Skeletal muscle tissue (tissue), 4 donors: ENCODE measurements around the gene IFI44. TPM values are rescaled to one million over a fixed set of nuclear protein-coding genes. Genes with fewer than 3 reads are reported as not detected.
A peak's percentile ranks its signal among the peaks of the same experiment; 100 is the strongest.

ENCODE experiments used
- H3K27ac ChIP-seq: one replicate; pipeline ENCODE4 v1.7.0; 2013; ENCODE audit warnings: mild to moderate bottlenecking, low read depth, low read length, inconsistent platforms
- H3K27me3 ChIP-seq, 3 donors: one replicate each; pipeline ENCODE4 v1.7.0; 2013; ENCODE audit warnings: low read length in 3 of 3; ENCODE audit not compliant: control insufficient read depth in 3 of 3, insufficient read depth in 3 of 3
- H3K36me3 ChIP-seq, 3 donors: one replicate each; pipeline ENCODE4 v1.7.0; 2013; ENCODE audit warnings: low read length in 3 of 3; ENCODE audit not compliant: control insufficient read depth in 3 of 3, insufficient read depth in 3 of 3
- H3K4me1 ChIP-seq, 3 donors: one replicate each; pipeline ENCODE4 v1.7.0; 2013; ENCODE audit warnings: low read length in 3 of 3, mild to moderate bottlenecking in 3 of 3; ENCODE audit not compliant: control insufficient read depth in 3 of 3, insufficient read depth in 3 of 3
- H3K4me3 ChIP-seq, 3 donors: one replicate each; pipeline ENCODE4 v1.7.0; 2013; ENCODE audit warnings: low read length in 3 of 3
- H3K9ac ChIP-seq, 3 donors: one replicate each; pipeline ENCODE4 v1.7.0; 2013; ENCODE audit warnings: low read length in 3 of 3, mild to moderate bottlenecking in 3 of 3, moderate library complexity in 2 of 3, low read depth in 1 of 3
- H3K9me3 ChIP-seq, 3 donors: one replicate each; pipeline ENCODE4 v1.7.0; 2013; ENCODE audit warnings: low read length in 3 of 3; ENCODE audit not compliant: control insufficient read depth in 3 of 3
- total RNA-seq: library from RNA; depleted of rRNA; stranded (reverse); fragments of >200 nt; gene quantifications from one replicate; pipeline ENCODE4 v1.2.3, GENCODE V29; 2014
- donor health status: Osteomylitis.

IFI44 gene
- 11.5 TPM for total RNA-seq

- no peaks in the 10 kb centered on the region for H3K36me3 ChIP-seq
Observed at GRCh38 chr1:78649628-78650027, at the start of gene IFI44. Gene IFI44 (plus strand): TSS chr1:78649831. CDS start chr1:78650196, 365 bp downstream.

GRCh38 chr1:78601068-78601467 lies 48.6 kb upstream of the IFI44 start:
- H3K27ac ChIP-seq: no peak overlapping the region
- no peaks in the 10 kb centered on the region for H3K27me3 ChIP-seq
- H3K9me3 ChIP-seq: no peaks in the 10 kb centered on the region
- H3K4me1 ChIP-seq: no peaks in the 10 kb centered on the region
- no peaks in the 10 kb centered on the region for H3K36me3 ChIP-seq
- H3K9ac ChIP-seq: no peak overlapping the region
- H3K4me3 ChIP-seq: no peak overlapping the region

More at GRCh38 chr1:78649628-78650027, at the start of gene IFI44:
- H3K27me3 ChIP-seq: no peaks in the 10 kb centered on the region
- H3K4me1 ChIP-seq: peaks cover 0 to 9% (median 0%) of the 10 kb centered on the region in 3 donors
- H3K9me3 ChIP-seq: no peaks in the 10 kb centered on the region
- H3K4me3 ChIP-seq: peak within 1 kb of the TSS; percentile 24 to 82 (median 41)
- peak within 1 kb of the TSS in 1 of 3 donors; percentile 58 for H3K9ac ChIP-seq
- H3K27ac ChIP-seq: no peak within 1 kb of the TSS

DNA sequence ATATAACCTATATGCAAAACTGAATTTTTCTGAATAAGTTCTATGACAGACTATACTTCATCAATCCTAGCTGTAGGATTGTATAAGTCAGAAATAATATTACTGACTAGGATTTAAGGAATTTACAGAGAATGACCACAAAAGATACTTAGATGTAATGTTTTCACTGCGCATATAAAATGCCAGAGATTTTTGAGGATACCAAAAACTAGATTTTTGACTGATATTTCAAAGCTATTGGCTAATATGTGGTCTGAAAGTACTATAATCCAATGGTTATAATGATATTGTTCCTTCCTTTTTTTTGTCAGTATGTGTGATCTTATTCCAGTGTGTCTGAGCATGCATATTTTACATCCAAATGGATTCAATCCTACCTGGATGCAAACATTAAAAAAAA lies 46.4 kb upstream of the IFI44 start:
- H3K9ac ChIP-seq: no peak overlapping the region
- no peaks in the 10 kb centered on the region for H3K36me3 ChIP-seq
- H3K27ac ChIP-seq: no peak overlapping the region
- no peak overlapping the region for H3K4me3 ChIP-seq
- H3K4me1 ChIP-seq: no peaks in the 10 kb centered on the region
- no peaks in the 10 kb centered on the region for H3K9me3 ChIP-seq
- H3K27me3 ChIP-seq: no peaks in the 10 kb centered on the region

GRCh38 chr1:78604643-78605042 lies 45.0 kb upstream of the IFI44 start:
- H3K27ac ChIP-seq: no peak overlapping the region

GRCh38 chr1:78606274-78606673 lies 43.4 kb upstream of the IFI44 start:
- Histone ChIP-seq H3K9me3 (no peaks in the 10 kb centered on the region), H3K27ac (no peak overlapping the region), H3K36me3 (no peaks in the 10 kb centered on the region), H3K9ac (no peak overlapping the region), H3K4me1 (no peaks in the 10 kb centered on the region), H3K27me3 (no peaks in the 10 kb centered on the region), H3K4me3 (no peak overlapping the region)

More at GRCh38 chr1:78604643-78605042, 45.0 kb upstream of the IFI44 start:
- Histone ChIP-seq H3K36me3 (no peaks in the 10 kb centered on the region), H3K9me3 (no peaks in the 10 kb centered on the region), H3K27me3 (no peaks in the 10 kb centered on the region), H3K4me3 (no peak overlapping the region), H3K9ac (no peak overlapping the region), H3K4me1 (no peaks in the 10 kb centered on the region)

DNA sequence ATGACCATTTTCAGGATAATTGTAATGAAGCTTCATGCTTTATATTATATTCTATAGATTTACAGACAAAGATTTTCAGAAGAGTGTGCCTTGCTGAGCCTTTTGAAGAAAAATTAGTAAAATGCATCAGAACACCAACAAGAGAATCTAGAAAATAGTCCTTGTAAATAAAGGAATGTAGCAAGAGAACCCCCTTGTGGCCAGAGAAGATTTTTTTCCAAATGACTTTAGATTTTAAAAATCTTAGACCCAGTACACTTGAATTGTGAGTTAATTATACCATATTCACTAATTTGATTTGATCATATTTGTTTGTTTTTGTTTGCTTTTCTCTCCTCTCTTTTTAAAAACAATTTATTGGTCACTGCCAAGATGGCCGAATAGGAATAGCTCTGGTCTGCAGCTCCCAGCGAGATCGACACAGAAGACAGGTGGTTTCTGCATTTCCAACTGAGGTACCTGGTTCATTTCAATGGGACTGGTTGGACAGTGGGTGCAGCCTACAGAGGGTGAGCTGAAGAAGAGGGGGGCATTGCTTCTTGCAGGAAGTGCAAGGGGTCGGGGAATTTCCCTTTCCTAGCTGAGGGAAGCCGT lies 42.2 kb upstream of the IFI44 start:
- no peaks in the 10 kb centered on the region for H3K27me3 ChIP-seq
- H3K4me3 ChIP-seq: no peak overlapping the region
- no peaks in the 10 kb centered on the region for H3K4me1 ChIP-seq
- H3K36me3 ChIP-seq: no peaks in the 10 kb centered on the region
- no peaks in the 10 kb centered on the region for H3K9me3 ChIP-seq
- H3K27ac ChIP-seq: no peak overlapping the region
- no peak overlapping the region for H3K9ac ChIP-seq

DNA sequence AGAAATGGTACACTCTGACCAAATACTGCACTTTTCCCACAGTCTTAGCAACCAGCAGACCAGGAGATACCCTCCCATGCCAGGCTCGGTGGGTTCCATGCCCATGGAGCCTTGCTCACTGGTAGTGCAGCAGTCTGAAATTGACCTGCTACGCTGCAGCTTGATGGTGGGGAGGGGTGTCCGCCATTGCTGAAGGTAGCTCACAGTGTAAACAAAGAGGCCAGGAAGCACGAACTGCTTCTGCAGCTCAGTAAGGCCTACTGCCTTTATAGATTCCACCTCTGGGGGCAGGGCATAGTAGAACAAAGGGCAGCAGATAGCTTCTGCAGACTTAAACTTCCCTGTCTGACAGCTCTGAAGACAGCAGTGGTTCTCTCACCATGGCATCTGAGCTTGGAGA lies 41.7 kb upstream of the IFI44 start:
- Histone ChIP-seq H3K4me3 (no peak overlapping the region), H3K27ac (no peak overlapping the region), H3K36me3 (no peaks in the 10 kb centered on the region), H3K9me3 (no peaks in the 10 kb centered on the region), H3K4me1 (no peaks in the 10 kb centered on the region), H3K27me3 (no peaks in the 10 kb centered on the region), H3K9ac (no peak overlapping the region)

- no peak overlapping the region for H3K9ac ChIP-seq
- peaks cover 8 to 15% (median 10%) of the 10 kb centered on the region in 3 donors for H3K4me1 ChIP-seq
- peak overlapping the region; percentile 52 to 63 (median 56) for H3K4me3 ChIP-seq
- no peaks in the 10 kb centered on the region for H3K36me3 ChIP-seq
- H3K9me3 ChIP-seq: no peaks in the 10 kb centered on the region
- H3K27ac ChIP-seq: no peak overlapping the region
- no peaks in the 10 kb centered on the region for H3K27me3 ChIP-seq
Observed at GRCh38 chr1:78617615-78618026, 32.0 kb upstream of the IFI44 start.

DNA sequence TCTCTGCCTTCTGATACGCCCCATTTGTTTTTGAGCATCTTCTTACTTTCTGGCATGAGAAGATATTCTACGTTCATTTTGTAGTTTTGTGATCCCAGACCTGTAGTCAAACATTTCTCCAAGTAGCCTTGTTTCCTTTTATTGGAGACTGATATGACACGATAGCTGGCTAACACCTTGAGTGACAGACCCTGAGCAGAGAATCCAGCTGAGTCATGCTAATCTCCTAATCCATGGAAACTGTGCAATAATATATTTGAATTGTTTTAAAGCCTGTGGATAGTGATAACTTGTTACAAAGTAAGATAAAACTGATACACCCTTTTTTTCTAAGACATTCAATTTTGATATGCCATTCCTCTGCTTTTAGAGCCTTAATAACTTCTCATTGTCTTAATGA lies 30.6 kb upstream of the IFI44 start:
- Histone ChIP-seq H3K27ac (peak overlapping the region; percentile 43), H3K36me3 (no peaks in the 10 kb centered on the region), H3K4me3 (peak overlapping the region; percentile 13 to 68 (median 57)), H3K27me3 (no peaks in the 10 kb centered on the region), H3K9ac (peak overlapping the region in 2 of 3 donors; percentile 7 to 66), H3K4me1 (peaks cover 8 to 15% (median 10%) of the 10 kb centered on the region in 3 donors), H3K9me3 (no peaks in the 10 kb centered on the region)

DNA sequence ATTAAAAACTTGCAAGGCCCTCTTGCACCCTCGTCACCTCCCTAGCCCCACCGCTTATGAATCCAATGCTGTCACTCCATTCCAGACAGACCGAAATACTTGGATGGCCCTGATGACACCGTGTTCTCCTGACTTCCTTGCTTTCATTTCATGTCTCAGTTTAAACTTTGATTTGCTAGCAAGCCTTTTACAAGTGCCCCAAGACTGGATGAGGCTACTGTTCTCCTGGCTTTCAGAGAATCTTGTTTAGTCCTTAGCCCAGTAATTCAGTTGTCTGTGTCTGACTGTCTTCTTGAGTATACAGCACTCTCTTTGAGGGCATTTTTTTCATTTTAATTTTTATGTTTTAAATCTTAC lies 30.2 kb upstream of the IFI44 start:
- no peaks in the 10 kb centered on the region for H3K36me3 ChIP-seq
- H3K27ac ChIP-seq: peak overlapping the region; percentile 43
- H3K9me3 ChIP-seq: no peaks in the 10 kb centered on the region
- no peaks in the 10 kb centered on the region for H3K27me3 ChIP-seq
- H3K4me1 ChIP-seq: peaks cover 8 to 15% (median 10%) of the 10 kb centered on the region in 3 donors
- H3K9ac ChIP-seq: peak overlapping the region; percentile 43 to 66 (median 46)
- H3K4me3 ChIP-seq: peak overlapping the region; percentile 13 to 68 (median 57)
